Measurements from ENCODE around the gene CBX7. TPM values are rescaled to one million over a fixed set of nuclear protein-coding genes. Genes with fewer than 3 reads are reported as not detected.

CBX7 gene
- total RNA-seq, 2 donors from 2014 or later: 50.2 to 55.8 TPM

- intact Hi-C loops (cut with DNase I): loop anchor here in 1 of 2 donors (10.0 kb wide), 1 partner anchor 267 kb away; no protein-coding TSS in a partner anchor
- peak; percentile 64 for DNase-seq (ENCODE audit: low spot score)
These were observed 20.2 kb downstream of the CBX7 start for GRCh38 chr22:39132281-39132680.

GRCh38 chr22:39130892-39131855 is 21.3 kb downstream of the CBX7 start:
- intact Hi-C loops (cut with DNase I): loop anchor here in 1 of 2 donors (10.0 kb wide), 1 partner anchor 266 kb away; no protein-coding TSS in a partner anchor
- DNase-seq (ENCODE audit: low spot score): peak; percentile 67

GRCh38 chr22:39130152-39130704 is 22.3 kb downstream of the CBX7 start:
- intact Hi-C loops (cut with DNase I): loop anchor here in 1 of 2 donors (10.0 kb wide), 1 partner anchor 265 kb away; no protein-coding TSS in a partner anchor
- peak; percentile 41 for DNase-seq (ENCODE audit: low spot score)

GRCh38 chr22:39129746-39130145 is 22.7 kb downstream of the CBX7 start:
- intact Hi-C loops (cut with DNase I): loop anchor here in 1 of 2 donors (10.0 kb wide), 2 partner anchors 125 to 265 kb away; no protein-coding TSS in a partner anchor
- peak; percentile 75 for DNase-seq (ENCODE audit: low spot score)

GRCh38 chr22:39129081-39129480 is 23.4 kb downstream of the CBX7 start:
- intact Hi-C loops (cut with DNase I): loop anchor here in 1 of 2 donors (10.0 kb wide), 1 partner anchor 124 kb away; no protein-coding TSS in a partner anchor
- DNase-seq (ENCODE audit: low spot score): no peak

GRCh38 chr22:39128508-39128907 is 24.0 kb downstream of the CBX7 start:
- peak; percentile 69 for DNase-seq (ENCODE audit: low spot score)
- intact Hi-C loops (cut with DNase I): loop anchor here in 1 of 2 donors (10.0 kb wide), 1 partner anchor 124 kb away; no protein-coding TSS in a partner anchor

- intact Hi-C loops (cut with DNase I): loop anchor here in 1 of 2 donors (10.0 kb wide), 1 partner anchor 121 kb away; no protein-coding TSS in a partner anchor
- no peak for DNase-seq (ENCODE audit: low spot score)
These were observed 26.9 kb downstream of the CBX7 start for GRCh38 chr22:39125622-39126021.

GRCh38 chr22:39123751-39124581 is 28.5 kb downstream of the CBX7 start:
- intact Hi-C loops (cut with DNase I): loop anchor here in 1 of 2 donors (10.0 kb wide), 1 partner anchor 119 kb away; no protein-coding TSS in a partner anchor
- peak; percentile 73 for DNase-seq (ENCODE audit: low spot score)

GRCh38 chr22:39122772-39123470 is 29.6 kb downstream of the CBX7 start:
- intact Hi-C loops (cut with DNase I): loop anchor here in 1 of 2 donors (10.0 kb wide), 1 partner anchor 118 kb away; no protein-coding TSS in a partner anchor
- peak; percentile 59 for DNase-seq (ENCODE audit: low spot score)

- no peak for DNase-seq (ENCODE audit: low spot score)
- intact Hi-C loops (cut with DNase I): loop anchor here in 1 of 2 donors (10.0 kb wide), 1 partner anchor 116 kb away; no protein-coding TSS in a partner anchor
These were observed 31.5 kb downstream of the CBX7 start for GRCh38 chr22:39120983-39121382.

- DNase-seq (ENCODE audit: low spot score): no peak
- intact Hi-C loops (cut with DNase I): loop anchor here in 1 of 2 donors (5.0 kb wide), 1 partner anchor 105 kb away; the partner anchor contains the start of gene APOBEC3C
These were observed 34.8 kb downstream of the CBX7 start for GRCh38 chr22:39117585-39118191.

- no peak for DNase-seq (ENCODE audit: low spot score)
- intact Hi-C loops (cut with DNase I): loop anchor here in 1 of 2 donors (5.0 kb wide), 1 partner anchor 104 kb away; the partner anchor contains the start of gene APOBEC3C
These were observed 36.4 kb downstream of the CBX7 start for GRCh38 chr22:39115977-39116621.

GRCh38 chr22:39115570-39115969 is 36.9 kb downstream of the CBX7 start:
- DNase-seq (ENCODE audit: low spot score): no peak
- intact Hi-C loops (cut with DNase I): loop anchor here in 1 of 2 donors (5.0 kb wide), 1 partner anchor 103 kb away; the partner anchor contains the start of gene APOBEC3C

GRCh38 chr22:39114112-39114511 is 38.4 kb downstream of the CBX7 start:
- DNase-seq (ENCODE audit: low spot score): no peak

GRCh38 chr22:39110631-39111561 is 41.6 kb downstream of the CBX7 start:
- intact Hi-C loops (cut with DNase I): no loop called here
- no peak for DNase-seq (ENCODE audit: low spot score)

More at GRCh38 chr22:39114112-39114511, 38.4 kb downstream of the CBX7 start:
- intact Hi-C loops (cut with DNase I): no loop called here

GRCh38 chr22:39109361-39109760 is 43.1 kb downstream of the CBX7 start:
- intact Hi-C loops (cut with DNase I): no loop called here
- no peak for DNase-seq (ENCODE audit: low spot score)

Data from posterior vena cava (tissue), 2 donors.